ENCODE results near the gene UGT2B10.

UGT2B10 gene

DNA sequence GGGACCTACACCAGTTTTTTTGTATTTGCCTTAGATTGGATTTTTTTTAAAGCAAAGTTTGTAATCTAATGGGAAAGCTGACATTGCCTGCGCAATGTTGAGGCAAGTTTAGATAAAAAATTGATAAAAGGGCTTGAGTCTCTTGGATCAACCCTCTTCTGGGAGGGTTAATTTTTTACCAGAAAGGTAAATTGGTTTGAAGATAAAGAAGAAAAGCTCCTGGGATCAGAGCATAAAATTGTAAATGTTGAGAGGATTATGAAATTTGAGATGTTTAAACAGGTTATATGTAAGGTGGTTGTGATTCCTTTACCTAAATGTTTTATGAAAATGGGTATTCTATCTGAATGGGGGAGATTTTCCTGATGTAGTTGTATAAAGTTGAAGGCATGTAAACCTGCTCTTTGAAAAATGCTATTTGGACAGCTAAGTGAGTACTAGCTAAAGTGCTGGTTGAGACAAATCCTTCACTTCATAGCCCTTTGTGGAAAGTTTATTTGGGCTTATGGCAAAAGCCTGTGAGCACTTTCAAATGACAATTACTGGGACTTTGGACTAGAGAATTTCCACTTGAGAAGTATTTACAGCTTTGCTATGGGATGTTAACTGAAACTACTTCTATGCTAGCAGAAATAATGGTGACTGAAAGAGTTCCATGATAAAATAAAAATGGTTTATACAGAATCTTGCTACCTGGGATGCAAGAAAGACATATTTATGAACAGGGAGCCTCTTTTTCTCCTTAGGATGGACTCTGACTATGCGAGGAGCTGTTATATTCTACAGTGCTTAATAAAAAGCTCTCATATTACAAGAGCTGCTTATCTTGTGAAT is 56.2 kb downstream of the UGT2B10 start:
- no peak for DNase-seq

DNA sequence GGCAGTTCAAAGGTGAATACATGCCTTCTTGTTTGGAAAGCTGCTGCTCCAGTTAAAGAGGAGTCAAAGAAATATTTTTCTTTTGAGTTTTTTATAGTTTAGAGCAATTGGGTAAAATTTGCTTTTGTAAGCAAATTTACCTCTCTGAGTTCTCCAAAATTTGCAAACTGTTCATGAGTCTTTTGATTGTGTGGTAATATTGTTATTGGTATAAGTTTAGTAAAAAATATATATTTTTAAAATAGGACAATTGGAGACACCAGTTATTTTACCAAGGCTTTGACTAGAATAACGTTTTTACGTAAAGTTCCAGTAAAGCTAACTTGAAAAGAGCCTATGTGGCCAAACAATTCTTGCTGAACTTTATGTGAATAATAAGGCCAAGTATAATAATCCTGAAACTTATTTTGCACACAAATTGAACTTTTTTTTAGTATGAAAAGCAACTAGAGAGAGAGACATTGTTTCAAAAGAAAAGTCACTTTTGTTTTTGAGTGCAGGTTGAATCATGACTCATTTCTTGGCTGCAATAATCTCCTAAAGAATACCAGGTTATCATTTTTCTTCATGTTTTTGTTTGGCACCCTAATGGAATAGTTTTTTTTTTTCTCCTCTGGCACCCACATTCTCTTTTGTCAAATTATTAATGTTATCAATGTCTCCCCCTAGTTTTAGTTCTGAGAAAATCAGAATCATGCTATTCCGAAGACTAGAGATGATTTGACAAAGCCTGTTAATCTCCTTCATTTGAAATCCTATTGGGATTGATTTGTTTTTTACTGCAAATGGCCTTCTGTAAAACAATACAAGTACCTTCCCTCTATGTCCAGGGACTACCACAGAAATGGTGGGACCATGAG is 57.1 kb downstream of the UGT2B10 start:
- no peak for DNase-seq

DNA sequence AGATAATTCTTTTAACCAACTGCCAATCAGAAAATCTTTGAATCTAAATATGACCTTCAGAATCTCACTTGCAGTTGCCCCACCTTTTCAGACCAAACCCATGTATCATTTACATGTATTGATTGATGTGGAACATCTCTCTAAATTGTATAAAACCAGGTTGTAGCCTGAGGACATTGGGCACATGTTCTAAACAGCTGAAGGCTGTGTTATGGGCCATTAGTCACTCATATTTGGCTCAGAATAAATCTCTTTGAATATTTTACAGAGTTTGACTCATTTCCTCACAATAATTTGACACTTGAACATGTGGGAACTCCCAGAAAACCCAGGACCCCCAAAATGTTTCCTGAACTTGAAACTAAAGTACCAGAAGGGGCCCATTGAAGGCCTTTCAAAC is 58.7 kb downstream of the UGT2B10 start:
- no peak for DNase-seq

DNA sequence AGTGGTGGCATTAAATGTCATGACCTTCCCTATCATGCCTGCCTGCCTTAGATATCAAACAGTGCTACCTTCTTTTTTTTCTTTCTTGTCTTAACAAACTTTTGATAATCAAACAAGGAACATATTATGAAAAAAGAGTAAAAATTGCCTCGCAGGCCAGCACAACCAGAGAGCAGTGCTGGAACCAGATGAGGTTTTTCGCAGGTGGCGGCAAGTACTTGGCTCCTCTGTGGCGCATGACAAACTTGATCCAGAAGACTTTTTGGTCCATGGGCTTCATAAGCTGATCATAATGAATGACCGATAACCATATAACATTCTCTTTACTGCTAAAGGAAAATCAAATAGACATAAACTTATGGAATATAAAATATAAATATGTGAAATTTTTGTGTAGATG is 61.8 kb downstream of the UGT2B10 start:
- DNase-seq: no peak

DNA sequence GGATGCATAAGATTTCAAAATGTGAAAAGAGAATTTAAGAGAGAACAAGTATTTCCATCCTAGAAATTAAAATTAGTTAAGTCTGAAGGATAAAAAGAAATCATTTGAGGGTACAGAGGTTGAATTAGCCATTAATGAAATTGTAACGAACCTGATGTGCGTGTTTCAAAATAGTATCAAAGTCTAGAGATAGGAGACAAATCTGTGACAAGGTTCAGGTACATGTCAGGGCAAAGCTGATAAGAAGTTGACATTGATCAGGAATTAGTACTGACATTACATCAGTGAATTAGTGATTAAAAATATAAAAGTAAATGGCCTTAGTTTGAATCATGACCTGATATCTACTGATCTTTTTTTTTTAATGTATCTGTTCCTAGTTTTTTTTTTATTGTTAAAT is 62.3 kb downstream of the UGT2B10 start:
- no peak for DNase-seq
